Hematopoietic multipotent progenitor cell treated with erythropoietin and hydrocortisone succinate and interleukin-3 and kit ligand, for 6 days (in vitro differentiated cells): Measurements from ENCODE around the gene CDC25B.
A peak's percentile ranks its signal among the peaks of the same experiment; 100 is the strongest.

Source experiments
- DNase-seq: peaks from one replicate; pipeline ENCODE4 v3.0.0-alpha.2; 2015

CDC25B gene

GRCh38 chr20:3765171-3765882 lies 30.8 kb upstream of the CDC25B start:
- no peak for DNase-seq

- DNase-seq: peak; percentile 38
Observed at GRCh38 chr20:3766422-3767109, 29.5 kb upstream of the CDC25B start.

- DNase-seq: peak; percentile 84
Observed at GRCh38 chr20:3767110-3767426, 29.0 kb upstream of the CDC25B start.

DNA sequence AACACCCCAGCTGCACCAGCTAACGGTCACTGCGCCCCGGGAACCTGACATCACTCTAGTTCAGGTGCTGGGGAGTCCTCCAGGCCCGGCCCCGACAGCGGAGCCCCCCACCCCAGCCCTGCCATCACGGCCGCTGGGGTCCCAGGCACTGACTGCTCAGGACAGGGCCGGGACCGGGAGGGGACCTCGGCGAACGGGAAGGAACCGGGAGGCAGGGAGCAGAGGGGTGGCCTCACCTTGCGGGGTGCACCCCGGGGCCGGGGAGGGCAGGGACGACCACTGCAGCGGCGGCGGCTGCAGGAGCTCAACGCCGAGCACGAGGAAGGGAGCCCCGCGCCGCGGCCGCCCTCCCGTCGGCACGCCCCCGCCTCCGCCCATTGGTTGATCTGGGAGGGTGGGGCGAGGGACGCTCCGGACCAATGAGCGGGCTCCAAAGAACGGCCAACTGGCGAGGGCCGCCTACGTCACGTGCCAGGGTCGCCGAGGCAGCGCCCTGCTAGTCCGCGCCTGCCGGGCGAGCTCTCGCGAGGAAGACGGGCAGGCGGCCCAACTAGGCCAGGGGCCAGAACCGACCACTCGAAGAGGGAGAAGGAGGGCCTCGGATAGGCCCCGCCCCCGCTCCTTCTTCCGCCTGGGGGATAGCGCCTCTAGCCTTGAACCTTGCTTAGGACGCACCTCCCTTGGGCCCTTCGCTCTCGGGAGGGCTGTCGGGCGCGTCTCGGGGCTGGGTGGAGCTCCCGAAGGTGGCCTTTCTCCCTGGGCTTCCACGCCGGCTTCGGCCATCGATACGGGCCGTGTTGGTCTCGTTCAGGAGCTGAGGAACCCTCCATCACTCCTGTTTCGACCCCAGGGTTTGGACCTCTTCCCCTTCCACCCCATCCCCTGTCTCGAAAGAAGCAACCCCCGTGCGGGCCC lies 28.4 kb upstream of the CDC25B start, which contains the start of gene ADISSP:
Gene ADISSP, minus strand, starts transcription at position 327 of the 915 bp plus-strand sequence. CDS start 7,653 bp downstream, outside the sequence.
- DNase-seq: peak; percentile 99

DNA sequence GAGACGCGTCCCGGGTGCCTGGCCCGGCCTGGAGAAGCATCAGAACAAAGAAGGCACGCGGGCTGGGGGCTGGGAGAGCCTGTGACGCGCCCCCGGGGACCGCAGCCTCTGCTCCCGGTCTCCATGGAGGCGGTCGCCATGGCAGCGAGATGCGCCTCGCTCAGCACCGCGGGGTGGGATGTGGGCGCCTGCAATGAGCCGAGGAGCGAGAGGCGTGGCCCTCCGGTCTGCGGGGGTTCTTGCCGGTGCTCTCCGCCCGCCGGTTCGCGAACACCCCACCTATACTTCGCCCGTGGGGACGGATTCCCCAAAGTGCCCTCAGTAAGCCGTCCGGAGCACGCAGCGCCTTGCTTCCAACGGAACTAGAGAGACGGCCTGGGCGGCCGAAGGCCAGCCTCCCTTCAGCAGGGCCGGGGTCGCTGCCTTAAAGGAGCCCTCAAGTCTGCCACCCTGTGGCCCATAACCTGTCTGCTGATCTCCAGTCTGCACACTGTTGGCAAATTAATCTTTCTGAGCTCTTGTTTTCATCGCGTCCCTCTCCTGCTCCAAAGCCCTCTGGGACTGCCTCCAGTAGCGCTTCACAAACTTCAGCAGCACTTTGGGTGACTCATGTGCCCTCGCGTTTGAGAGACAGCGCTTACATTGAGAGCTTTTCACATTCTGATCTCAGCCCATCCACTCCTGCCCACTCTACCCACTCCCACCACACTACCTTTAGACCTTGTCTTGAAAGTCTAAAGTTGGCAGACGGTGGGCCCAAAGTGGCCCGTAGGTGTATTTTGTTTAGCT lies 27.6 kb upstream of the CDC25B start:
- DNase-seq: peak; percentile 89

DNA sequence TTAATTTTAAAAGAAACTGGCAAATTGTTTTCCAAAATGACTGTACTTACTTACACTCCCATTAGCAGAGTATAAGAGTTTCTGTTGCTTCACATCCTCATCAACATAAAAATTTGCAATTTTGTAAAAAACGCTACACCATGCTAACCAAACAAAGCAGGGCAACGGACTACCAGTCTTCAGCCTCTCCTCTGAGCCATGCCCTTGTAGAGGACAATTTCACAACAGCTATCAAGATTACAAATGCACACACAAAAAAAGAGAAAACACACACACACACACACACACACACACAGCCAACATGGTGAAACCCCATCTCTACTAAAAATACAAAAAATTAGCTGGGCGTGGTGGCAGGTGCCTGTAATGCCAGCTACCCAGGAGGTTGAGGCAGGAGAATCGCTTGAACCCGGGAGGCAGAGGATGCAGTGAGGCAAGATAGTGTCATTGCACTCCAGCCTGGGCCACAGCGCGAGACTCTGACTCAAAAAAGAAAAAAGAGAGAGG lies 24.5 kb upstream of the CDC25B start:
- DNase-seq: no peak

- no peak for DNase-seq
Observed at GRCh38 chr20:3775457-3776108, 20.5 kb upstream of the CDC25B start.

- no peak for DNase-seq
Observed at GRCh38 chr20:3777381-3777715, 18.8 kb upstream of the CDC25B start.

GRCh38 chr20:3777716-3778629 lies 18.1 kb upstream of the CDC25B start:
- DNase-seq: peak; percentile 60

GRCh38 chr20:3778976-3779375 lies 17.1 kb upstream of the CDC25B start:
- DNase-seq: no peak

- DNase-seq: peak; percentile 96
Observed at GRCh38 chr20:3781153-3781910, 14.8 kb upstream of the CDC25B start, which contains the start of gene SPEF1. SPEF1 (minus strand) TSS chr20:3781448; CDS start chr20:3781287, 161 bp downstream.

GRCh38 chr20:3782597-3782996 lies 13.5 kb upstream of the CDC25B start:
- no peak for DNase-seq

DNA sequence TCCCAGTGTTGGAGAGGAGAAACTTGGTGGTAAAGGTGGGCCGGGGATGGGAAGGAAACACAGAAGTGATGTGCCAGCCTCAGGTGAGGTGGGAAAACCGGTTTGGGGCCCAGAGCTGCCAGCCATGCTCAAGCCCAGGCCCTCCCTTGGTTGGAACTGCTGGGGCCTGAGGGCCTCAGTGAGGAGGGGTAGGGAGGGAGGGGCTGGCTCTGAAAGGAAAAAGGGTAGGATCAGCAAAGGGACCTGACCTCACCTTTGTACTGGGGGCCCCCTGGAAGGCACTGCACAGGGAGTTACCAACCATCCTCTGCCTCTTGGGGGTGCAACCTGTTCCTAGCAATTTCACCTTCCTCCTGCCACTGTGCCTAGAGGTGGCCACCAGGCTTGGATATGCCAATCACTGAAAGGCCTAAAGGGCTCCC lies 13.0 kb upstream of the CDC25B start:
- no peak for DNase-seq

DNA sequence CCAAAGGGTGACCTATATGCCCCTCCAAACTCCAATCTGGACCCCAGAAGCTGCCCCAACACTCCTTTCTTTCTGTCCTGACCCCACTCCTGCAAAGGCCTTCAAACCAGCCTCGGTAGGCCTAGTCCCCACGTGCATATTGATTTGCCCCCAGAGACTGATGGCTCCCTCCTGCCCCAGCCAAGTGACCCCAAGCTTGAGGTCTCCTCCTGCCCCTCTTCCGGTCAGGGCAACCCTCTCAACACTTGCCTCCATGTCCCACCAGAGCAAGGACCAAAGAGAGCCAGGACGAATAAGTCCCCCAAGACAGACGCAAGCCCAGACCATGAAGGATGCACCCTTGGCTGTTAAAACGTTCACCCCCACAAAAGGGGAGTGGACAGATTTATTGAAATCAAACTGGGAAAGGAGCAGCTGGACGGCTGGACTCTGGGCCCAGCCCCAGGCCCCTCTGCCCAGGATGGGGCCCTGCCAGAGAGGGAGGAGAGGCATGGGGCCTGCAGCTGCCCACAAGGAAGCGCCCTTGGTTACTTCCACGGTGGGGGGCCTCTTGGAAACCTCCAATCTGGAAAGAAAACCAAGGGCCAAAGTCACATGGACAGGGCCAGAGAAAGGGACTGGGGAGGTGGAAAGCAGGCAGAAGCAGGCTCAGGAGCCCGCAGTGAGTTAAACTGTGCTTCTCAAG lies 12.5 kb upstream of the CDC25B start:
- DNase-seq: no peak

DNA sequence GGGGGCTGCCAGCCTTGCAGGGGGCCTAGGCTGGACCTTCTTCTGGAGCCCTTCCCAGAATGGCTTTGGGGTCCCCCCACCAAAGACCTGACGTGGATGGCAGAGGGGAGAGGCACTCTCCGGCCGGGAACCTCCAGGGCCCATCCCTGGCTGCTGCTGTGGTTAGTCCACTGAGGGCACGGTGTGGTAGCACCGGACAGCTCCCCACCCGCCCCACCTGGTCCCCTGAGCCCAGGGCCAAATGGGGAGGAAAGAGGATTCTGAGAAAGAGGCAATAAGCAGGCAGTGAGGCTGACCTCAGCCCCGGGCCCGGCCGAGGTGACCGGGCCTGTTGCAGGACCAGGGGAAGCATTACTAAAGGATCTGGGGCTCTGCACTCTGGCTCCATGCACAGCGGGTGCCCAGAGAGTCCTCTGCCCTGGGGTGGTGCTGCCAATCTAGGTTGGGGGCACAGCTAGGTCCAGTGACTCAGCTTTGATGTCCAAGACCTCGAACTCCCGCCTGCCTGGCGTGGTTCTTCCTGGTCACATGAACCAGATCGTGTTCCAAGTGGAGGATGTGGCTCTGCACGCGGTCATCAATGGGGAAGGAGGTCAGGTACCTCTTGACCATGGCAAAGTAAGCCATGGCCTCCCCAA lies 11.8 kb upstream of the CDC25B start:
- no peak for DNase-seq

DNA sequence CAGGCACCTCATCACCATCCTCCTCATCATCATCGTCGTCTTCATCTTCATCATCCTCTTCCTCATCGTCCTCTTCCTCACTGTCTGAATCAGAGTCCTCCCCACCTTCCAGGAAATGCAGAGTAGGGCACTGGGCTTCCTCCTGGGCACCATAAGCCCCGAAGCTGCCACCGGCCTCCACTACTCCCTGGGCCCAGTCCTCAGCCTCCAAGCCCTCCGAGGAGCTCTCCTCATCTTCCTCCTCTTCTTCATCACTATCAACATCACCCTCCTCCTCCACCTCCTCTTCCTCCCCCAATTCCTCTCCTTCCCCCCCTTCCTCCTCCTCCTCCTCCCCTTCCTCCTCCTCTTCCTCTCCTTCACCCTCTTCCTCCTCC lies 11.3 kb upstream of the CDC25B start:
- no peak for DNase-seq

- DNase-seq: no peak
Observed at GRCh38 chr20:3785240-3786125, 10.6 kb upstream of the CDC25B start.

GRCh38 chr20:3786126-3786484 lies 10.0 kb upstream of the CDC25B start:
- DNase-seq: peak; percentile 67
